Skeletal muscle tissue (tissue), 4 donors: ENCODE results near the gene LCP1. TPM values are rescaled to one million over a fixed set of nuclear protein-coding genes. Genes with fewer than 3 reads are reported as not detected.

Experiments
- H3K27ac ChIP-seq: one replicate; pipeline ENCODE4 v1.7.0; 2013; ENCODE audit warnings: mild to moderate bottlenecking, low read depth, low read length, inconsistent platforms
- H3K27me3 ChIP-seq, 3 donors: one replicate each; pipeline ENCODE4 v1.7.0; 2013; ENCODE audit warnings: low read length in 3 of 3; ENCODE audit not compliant: control insufficient read depth in 3 of 3, insufficient read depth in 3 of 3
- H3K36me3 ChIP-seq, 3 donors: one replicate each; pipeline ENCODE4 v1.7.0; 2013; ENCODE audit warnings: low read length in 3 of 3; ENCODE audit not compliant: control insufficient read depth in 3 of 3, insufficient read depth in 3 of 3
- H3K4me1 ChIP-seq, 3 donors: one replicate each; pipeline ENCODE4 v1.7.0; 2013; ENCODE audit warnings: low read length in 3 of 3, mild to moderate bottlenecking in 3 of 3; ENCODE audit not compliant: control insufficient read depth in 3 of 3, insufficient read depth in 3 of 3
- H3K4me3 ChIP-seq, 3 donors: one replicate each; pipeline ENCODE4 v1.7.0; 2013; ENCODE audit warnings: low read length in 3 of 3
- H3K9ac ChIP-seq, 3 donors: one replicate each; pipeline ENCODE4 v1.7.0; 2013; ENCODE audit warnings: low read length in 3 of 3, mild to moderate bottlenecking in 3 of 3, moderate library complexity in 2 of 3, low read depth in 1 of 3
- H3K9me3 ChIP-seq, 3 donors: one replicate each; pipeline ENCODE4 v1.7.0; 2013; ENCODE audit warnings: low read length in 3 of 3; ENCODE audit not compliant: control insufficient read depth in 3 of 3
- total RNA-seq: library from RNA; depleted of rRNA; stranded (reverse); fragments of >200 nt; gene quantifications from one replicate; pipeline ENCODE4 v1.2.3, GENCODE V29; 2014
- donor health status: Osteomylitis.

Gene LCP1
- total RNA-seq, 1 donor from 2014 or later, result 25.6 TPM

- H3K27me3 ChIP-seq, result no peaks in the 10 kb centered on the region
- H3K4me1 ChIP-seq, result no peaks in the 10 kb centered on the region
- H3K27ac ChIP-seq, result no peak overlapping the region
- no peak overlapping the region for H3K9ac ChIP-seq
- H3K9me3 ChIP-seq, result no peaks in the 10 kb centered on the region
- no peak overlapping the region for H3K4me3 ChIP-seq
- no peaks in the 10 kb centered on the region for H3K36me3 ChIP-seq
Observed at GRCh38 chr13:46183018-46183946, 1.3 kb upstream of the LCP1 start.

GRCh38 chr13:46182491-46182877 lies 507 bp upstream of the LCP1 start:
- no peaks in the 10 kb centered on the region for H3K36me3 ChIP-seq
- no peak overlapping the region for H3K9ac ChIP-seq
- no peak overlapping the region for H3K27ac ChIP-seq
- H3K4me3 ChIP-seq, result no peak overlapping the region
- no peaks in the 10 kb centered on the region for H3K4me1 ChIP-seq
- H3K9me3 ChIP-seq, result no peaks in the 10 kb centered on the region
- H3K27me3 ChIP-seq, result no peaks in the 10 kb centered on the region

GRCh38 chr13:46181377-46181839 lies 569 bp downstream of the LCP1 start:
- Histone ChIP-seq H3K27ac (no peak overlapping the region), H3K4me3 (peak overlapping the region in 1 of 3 donors; percentile 33), H3K9ac (no peak overlapping the region)

GRCh38 chr13:46179969-46180763 lies 1.8 kb downstream of the LCP1 start:
- H3K9ac ChIP-seq, result no peak overlapping the region
- no peaks in the 10 kb centered on the region for H3K27me3 ChIP-seq
- H3K27ac ChIP-seq, result peak overlapping the region; percentile 22
- no peaks in the 10 kb centered on the region for H3K4me1 ChIP-seq
- H3K4me3 ChIP-seq, result peak overlapping the region in 1 of 3 donors; percentile 5
- H3K36me3 ChIP-seq, result no peaks in the 10 kb centered on the region
- no peaks in the 10 kb centered on the region for H3K9me3 ChIP-seq

More at GRCh38 chr13:46181377-46181839, 569 bp downstream of the LCP1 start:
- Histone ChIP-seq H3K36me3 (no peaks in the 10 kb centered on the region), H3K9me3 (no peaks in the 10 kb centered on the region), H3K27me3 (no peaks in the 10 kb centered on the region), H3K4me1 (no peaks in the 10 kb centered on the region)

GRCh38 chr13:46179491-46179908 lies 2.5 kb downstream of the LCP1 start:
- H3K4me3 ChIP-seq, result no peak overlapping the region
- no peak overlapping the region for H3K9ac ChIP-seq
- no peaks in the 10 kb centered on the region for H3K4me1 ChIP-seq
- H3K27me3 ChIP-seq, result no peaks in the 10 kb centered on the region
- H3K9me3 ChIP-seq, result no peaks in the 10 kb centered on the region
- peak overlapping the region; percentile 38 for H3K27ac ChIP-seq
- no peaks in the 10 kb centered on the region for H3K36me3 ChIP-seq

GRCh38 chr13:46178821-46179220 lies 3.2 kb downstream of the LCP1 start:
- Histone ChIP-seq H3K4me3 (no peak overlapping the region), H3K27ac (peak overlapping the region; percentile 38), H3K9me3 (no peaks in the 10 kb centered on the region), H3K27me3 (no peaks in the 10 kb centered on the region), H3K9ac (no peak overlapping the region), H3K4me1 (no peaks in the 10 kb centered on the region), H3K36me3 (no peaks in the 10 kb centered on the region)

- Histone ChIP-seq H3K4me3 (no peak overlapping the region), H3K4me1 (no peaks in the 10 kb centered on the region), H3K9ac (no peak overlapping the region), H3K36me3 (no peaks in the 10 kb centered on the region), H3K27me3 (no peaks in the 10 kb centered on the region), H3K9me3 (no peaks in the 10 kb centered on the region), H3K27ac (no peak overlapping the region)
Observed at GRCh38 chr13:46178143-46178542, 3.8 kb downstream of the LCP1 start.

- H3K9me3 ChIP-seq, result no peaks in the 10 kb centered on the region
- H3K36me3 ChIP-seq, result no peaks in the 10 kb centered on the region
- no peak overlapping the region for H3K4me3 ChIP-seq
- H3K27me3 ChIP-seq, result no peaks in the 10 kb centered on the region
- no peaks in the 10 kb centered on the region for H3K4me1 ChIP-seq
- H3K9ac ChIP-seq, result no peak overlapping the region
- no peak overlapping the region for H3K27ac ChIP-seq
Observed at GRCh38 chr13:46176756-46177155, 5.2 kb downstream of the LCP1 start.

- H3K27me3 ChIP-seq, result no peaks in the 10 kb centered on the region
- H3K4me1 ChIP-seq, result peaks cover 0 to 3% (median 0%) of the 10 kb centered on the region in 3 donors
- no peaks in the 10 kb centered on the region for H3K36me3 ChIP-seq
- no peak overlapping the region for H3K27ac ChIP-seq
- no peak overlapping the region for H3K9ac ChIP-seq
- H3K9me3 ChIP-seq, result no peaks in the 10 kb centered on the region
- H3K4me3 ChIP-seq, result no peak overlapping the region
Observed at GRCh38 chr13:46173656-46174055, 8.3 kb downstream of the LCP1 start.

GRCh38 chr13:46172531-46172991 lies 9.4 kb downstream of the LCP1 start:
- no peak overlapping the region for H3K4me3 ChIP-seq

More at GRCh38 chr13:46172531-46172991, 9.4 kb downstream of the LCP1 start:
- Histone ChIP-seq H3K9me3 (no peaks in the 10 kb centered on the region), H3K27me3 (peaks cover 0 to 5% (median 0%) of the 10 kb centered on the region in 3 donors), H3K9ac (no peak overlapping the region), H3K36me3 (no peaks in the 10 kb centered on the region), H3K27ac (no peak overlapping the region), H3K4me1 (peaks cover 0 to 3% (median 0%) of the 10 kb centered on the region in 3 donors)
